ENCODE results near the gene RUBCN.
"Not testable (repeated sequence)": the region's sequence is repeated elsewhere in the genome, so short reads cannot be mapped to it uniquely, and the experiment has no call there.

The RUBCN gene

DNA sequence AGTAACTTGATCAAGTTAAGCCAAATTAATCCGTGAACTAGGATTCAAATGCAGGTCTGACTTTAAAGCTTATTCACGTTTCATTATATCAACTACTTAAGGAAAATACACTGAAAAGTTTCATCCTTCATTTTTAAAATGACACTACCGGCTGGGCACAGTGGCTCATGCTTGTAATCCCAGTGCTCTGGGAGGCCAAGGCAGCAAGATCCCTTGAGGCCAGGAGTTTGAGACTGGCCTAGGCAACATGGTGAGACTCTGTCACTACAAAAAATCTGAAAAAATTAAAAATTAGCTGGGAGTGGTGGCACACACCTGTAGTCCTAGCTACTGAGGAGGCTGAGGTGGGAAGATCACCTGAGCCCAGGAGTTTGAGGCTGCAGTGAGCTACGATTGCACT, 3.7 kb downstream of the RUBCN start:
- no peak for DNase-seq

- not testable (repeated sequence) for DNase-seq
Measured at GRCh38 chr3:197731483-197731882, 5.2 kb downstream of the RUBCN start.

- DNase-seq, result not testable (repeated sequence)
Measured at GRCh38 chr3:197730770-197731169, 5.9 kb downstream of the RUBCN start.

- peak; percentile 77 for DNase-seq
Measured at GRCh38 chr3:197730200-197730599, 6.5 kb downstream of the RUBCN start.

GRCh38 chr3:197728487-197728886, 8.2 kb downstream of the RUBCN start:
- no peak for DNase-seq

GRCh38 chr3:197727878-197728277, 8.8 kb downstream of the RUBCN start:
- DNase-seq, result not testable (repeated sequence)

- no peak for DNase-seq
Measured at GRCh38 chr3:197722734-197723133, 14.0 kb downstream of the RUBCN start.

DNA sequence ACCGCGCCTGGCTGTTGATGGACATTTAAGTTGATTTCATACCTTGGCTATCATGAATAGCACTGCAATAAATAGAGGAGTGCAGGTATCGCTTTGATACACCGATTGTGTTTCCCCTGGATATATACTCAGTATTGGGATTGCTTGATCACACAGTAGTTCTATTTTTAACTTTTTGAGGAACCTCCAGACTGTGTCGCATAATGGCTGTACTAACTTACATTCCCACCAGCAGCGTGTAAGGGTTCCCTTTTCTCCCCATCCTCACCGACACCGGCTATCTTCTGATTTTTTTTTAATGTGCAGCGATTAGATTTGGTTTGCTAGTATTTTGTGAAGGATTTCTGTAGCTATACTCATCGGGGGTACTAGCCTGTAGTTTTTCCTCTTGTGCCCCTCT, 16.0 kb downstream of the RUBCN start:
- no peak for DNase-seq

GRCh38 chr3:197718891-197719290, 17.8 kb downstream of the RUBCN start:
- no peak for DNase-seq

GRCh38 chr3:197714251-197714650, 22.5 kb downstream of the RUBCN start:
- no peak for DNase-seq

- DNase-seq, result peak; percentile 26
Measured at GRCh38 chr3:197713477-197713822, 23.3 kb downstream of the RUBCN start.

GRCh38 chr3:197711973-197712707, 24.6 kb downstream of the RUBCN start:
- peak; percentile 96 for DNase-seq

DNA sequence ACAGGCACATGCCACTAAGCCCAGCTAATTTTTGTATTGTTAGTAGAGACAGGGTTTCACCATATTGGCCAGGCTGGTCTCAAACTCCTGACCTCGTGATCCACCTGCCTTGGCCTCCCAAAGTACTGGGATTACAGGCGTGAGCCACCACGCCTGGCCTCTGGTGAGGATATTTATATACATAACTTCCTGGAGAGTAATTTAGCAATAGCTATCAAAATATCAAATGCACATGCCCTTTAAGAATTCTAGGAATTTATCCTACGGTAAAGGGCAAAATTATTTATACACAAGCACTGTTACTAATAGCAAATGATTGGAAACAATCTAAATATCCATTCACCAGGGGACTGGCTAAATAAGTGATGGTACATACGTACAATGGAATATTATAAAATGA, 25.7 kb downstream of the RUBCN start:
- DNase-seq, result not testable (repeated sequence)

DNA sequence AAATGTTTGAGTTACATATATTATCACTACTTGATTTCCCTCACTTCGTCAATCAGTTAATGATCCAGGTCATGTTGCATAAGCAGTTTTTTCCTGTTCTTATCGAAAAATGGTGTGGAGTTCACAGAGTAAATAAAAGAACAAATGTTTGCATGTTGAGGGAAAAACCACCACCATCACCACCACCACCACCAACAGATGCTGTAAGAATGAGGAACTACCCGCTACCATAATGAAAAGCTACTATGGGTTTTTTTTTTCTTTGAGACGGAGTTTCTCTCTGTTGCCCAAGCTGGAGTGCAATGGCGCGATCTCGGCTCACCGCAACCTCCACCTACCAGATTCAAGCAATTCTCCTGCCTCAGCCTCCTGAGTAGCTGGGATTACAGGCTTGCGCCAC, 27.6 kb downstream of the RUBCN start:
- DNase-seq, result no peak

DNA sequence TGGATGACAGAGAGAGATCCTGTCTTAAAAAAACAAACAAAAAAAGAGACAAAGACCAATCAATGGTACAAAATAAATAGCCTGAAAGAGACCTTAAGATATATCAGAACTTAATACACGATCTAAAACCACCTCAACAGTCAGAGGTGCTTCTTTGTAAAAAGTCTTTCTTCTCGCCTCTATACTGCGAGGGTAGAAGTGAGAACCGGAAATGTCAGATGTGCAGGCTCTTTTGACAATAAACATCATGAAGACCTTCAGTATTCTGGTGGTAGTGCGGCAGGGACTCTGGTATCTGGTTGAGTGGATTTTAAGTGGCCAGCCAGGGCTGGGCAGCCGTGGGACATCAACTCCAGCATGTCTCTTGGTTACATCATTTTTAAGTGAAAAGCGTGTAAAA, 30.0 kb downstream of the RUBCN start:
- DNase-seq, result no peak

DNA sequence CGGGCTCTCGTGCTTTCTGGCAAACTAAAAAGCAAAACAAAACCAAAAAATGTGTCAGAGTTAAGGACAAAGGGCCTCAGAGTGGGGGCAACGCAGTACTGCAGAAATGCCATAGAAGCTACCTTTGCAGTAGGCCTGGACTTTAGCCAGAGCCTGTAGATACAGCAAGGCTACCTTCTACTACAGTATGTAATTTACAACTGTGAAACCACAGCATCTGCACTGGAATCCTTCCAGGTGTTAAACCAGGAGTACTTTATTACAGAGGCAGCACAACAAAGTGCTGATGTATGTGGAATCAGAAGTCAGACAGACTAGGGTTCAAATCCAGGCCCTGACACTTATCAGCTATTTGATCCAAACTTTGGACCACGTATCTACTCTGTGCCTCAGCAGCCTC, 34.9 kb downstream of the RUBCN start:
- DNase-seq, result peak; percentile 99

DNA sequence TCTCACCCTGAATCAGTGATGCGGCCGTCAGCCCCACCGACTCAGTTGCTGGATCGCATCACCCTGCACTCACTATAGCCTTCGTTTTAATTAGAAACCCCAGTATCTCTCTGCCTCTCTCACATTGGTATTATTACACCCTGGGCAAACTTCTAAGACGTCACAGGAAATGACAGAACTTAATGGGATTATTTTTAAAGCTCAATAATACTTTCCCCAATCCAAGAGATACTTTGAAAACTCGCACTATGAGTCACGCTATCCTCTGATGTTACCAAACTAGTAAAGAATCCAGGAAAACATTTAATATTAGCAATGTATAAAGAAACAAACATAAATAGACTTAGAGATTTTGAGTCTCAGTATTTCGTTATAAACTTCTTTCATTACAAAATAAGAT, 36.6 kb downstream of the RUBCN start:
- no peak for DNase-seq

DNA sequence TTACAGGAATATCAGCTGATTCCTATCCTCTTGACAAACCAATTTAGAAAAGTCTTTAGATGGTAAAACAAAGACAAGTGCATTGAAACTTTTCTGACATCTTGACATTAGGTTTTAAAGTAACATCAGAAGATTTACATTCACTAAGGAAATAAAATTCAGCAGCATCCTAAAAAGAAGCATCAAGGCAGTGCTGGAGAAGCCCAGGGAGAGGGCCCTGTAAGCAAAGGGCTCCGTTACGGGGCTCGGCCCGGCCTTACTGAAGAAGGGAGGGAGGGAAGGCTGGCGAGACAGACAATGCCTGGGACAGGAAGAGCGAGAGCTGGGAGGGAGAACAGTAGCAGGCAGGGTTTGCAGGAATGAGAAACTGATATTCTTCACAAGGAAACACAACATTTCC, 39.3 kb downstream of the RUBCN start:
- DNase-seq, result no peak

DNA sequence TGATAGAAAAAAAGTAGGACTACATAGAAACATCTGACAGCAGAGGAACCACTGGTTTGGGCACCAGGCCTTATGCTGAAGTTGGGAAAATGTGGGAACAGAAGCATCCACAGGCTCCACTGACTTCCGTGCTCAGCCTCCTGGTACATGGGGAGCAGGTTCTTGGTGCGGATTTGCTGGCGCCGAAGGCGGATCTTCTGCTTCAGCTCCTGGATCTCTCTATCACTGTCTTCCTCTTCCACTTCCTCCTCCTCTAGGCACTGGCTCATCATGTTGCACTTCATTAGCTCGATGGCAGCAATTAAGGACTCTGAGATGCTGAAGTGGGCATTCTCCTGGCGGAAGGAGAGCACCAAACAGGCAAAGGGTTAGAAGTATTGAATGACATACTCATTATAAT, 42.5 kb downstream of the RUBCN start:
- no peak for DNase-seq

GRCh38 chr3:197692641-197693040, 44.1 kb downstream of the RUBCN start:
- DNase-seq, result no peak

GRCh38 chr3:197690754-197691153, 46.0 kb downstream of the RUBCN start:
- no peak for DNase-seq

DNA sequence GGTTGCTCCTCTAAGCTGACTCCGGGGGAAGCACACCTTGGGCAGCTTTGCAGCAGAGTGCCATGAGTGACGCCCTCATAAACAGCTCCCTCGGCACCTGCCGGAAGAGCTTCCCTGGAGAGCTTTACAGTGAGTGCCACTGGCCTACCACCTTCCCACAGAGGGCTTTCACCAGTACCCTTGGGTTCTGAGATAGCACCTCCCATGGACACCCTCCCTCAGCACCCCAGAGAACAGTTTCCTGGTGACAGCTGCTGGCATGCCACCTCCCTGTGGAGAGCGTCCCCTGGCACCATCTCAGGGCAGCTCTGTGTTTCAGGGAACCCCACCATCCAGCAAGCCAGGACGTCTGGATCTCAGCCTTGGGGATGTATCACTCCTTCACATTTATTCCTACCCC, 49.1 kb downstream of the RUBCN start:
- no peak for DNase-seq

GRCh38 chr3:197686899-197687298, 49.8 kb downstream of the RUBCN start:
- no peak for DNase-seq

DNA sequence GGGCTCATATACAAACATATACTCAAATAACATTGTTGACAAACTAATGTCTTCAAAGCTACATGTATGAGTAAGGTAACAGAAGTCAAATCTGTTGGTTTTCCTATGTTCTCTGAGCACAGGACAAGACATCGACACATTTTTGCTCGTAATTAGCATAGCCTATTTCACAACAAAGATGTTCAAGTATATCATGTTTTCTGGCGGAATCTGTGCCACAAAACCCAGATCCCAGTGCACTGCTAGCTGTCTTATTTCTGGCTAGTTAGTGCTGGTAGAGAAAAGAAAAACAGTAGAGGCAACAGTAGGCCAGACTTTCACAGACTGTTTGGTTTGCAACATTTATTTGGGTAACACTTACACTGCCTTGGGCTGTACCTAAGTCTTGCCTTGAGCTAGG, 51.2 kb downstream of the RUBCN start:
- DNase-seq, result no peak

- DNase-seq, result no peak
Measured at GRCh38 chr3:197683191-197683590, 53.5 kb downstream of the RUBCN start.

DNA sequence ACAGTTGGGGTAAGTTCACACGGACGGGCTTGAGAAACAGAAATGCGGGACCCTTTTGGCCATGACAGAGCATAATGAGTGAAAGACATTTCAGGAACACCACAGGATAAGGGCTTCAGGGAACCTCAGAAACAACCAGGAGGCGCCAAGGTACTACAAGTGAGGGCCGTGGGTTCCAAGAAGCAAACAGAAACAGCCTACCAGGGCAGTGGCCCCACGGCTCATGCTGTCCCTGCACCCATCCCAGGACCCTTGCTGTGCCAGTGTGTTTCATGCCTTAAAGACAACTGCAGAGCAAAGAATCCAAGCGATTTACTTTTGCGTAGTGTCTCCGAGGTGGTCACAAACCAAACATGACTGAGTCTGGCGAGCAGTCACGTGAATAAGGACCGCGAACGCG, 54.0 kb downstream of the RUBCN start:
- no peak for DNase-seq

Measured in RPMI8226 (cell line).